Measurements from ENCODE around the gene SFN.
A peak's percentile ranks its signal among the peaks of the same experiment; 100 is the strongest.
"Not testable (repeated sequence)": the region's sequence is repeated elsewhere in the genome, so short reads cannot be mapped to it uniquely, and the experiment has no call there.

SFN gene

DNA sequence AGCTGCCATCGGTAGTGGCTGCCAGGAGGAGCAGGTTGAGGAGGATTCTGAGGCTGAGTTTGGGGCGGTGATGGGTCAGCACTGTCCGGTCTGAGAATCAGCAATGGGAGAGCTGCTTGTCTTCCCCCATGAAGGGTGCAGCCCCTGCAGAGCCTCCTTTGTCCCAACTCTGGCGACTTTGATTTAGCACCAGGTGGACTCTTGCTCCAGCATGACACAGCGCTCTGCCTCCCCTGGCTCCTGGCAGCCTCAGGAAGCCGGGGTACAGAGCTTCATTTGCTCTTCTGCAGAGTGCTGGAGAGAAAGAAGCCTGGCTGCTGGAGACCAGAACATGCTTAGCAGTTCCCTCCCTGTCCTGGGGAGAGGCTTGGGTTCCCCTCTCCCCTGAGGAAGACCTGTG, 23.2 kb upstream of the SFN start:
- DNase-seq: no peak

GRCh38 chr1:26844424-26845196, 18.3 kb upstream of the SFN start:
- no peak for DNase-seq

DNA sequence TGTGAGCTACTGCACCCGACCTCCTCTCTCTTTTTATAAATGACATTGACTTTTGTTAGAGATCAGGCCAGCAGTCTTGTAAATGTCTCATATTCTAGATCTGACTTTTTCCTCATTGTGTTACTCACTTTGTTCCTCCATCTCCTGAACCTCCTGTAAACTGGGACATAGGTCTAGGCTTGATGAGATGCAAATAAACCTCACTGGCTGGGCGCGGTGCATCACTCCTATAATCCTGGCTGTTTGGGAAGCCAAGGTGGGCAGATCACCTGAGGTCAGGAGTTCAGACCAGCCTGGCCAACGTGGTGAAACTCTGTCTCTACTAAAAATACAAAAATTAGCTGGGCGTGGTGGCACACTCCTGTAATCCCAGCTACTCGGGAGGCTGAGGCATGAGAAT, 15.1 kb upstream of the SFN start:
- DNase-seq: not testable (repeated sequence)

- DNase-seq: no peak
These were observed 14.4 kb upstream of the SFN start for GRCh38 chr1:26848499-26848898.

- DNase-seq: no peak
These were observed 13.8 kb upstream of the SFN start for GRCh38 chr1:26848941-26849774.

- DNase-seq: no peak
These were observed 11.8 kb upstream of the SFN start for GRCh38 chr1:26851106-26851684.

DNA sequence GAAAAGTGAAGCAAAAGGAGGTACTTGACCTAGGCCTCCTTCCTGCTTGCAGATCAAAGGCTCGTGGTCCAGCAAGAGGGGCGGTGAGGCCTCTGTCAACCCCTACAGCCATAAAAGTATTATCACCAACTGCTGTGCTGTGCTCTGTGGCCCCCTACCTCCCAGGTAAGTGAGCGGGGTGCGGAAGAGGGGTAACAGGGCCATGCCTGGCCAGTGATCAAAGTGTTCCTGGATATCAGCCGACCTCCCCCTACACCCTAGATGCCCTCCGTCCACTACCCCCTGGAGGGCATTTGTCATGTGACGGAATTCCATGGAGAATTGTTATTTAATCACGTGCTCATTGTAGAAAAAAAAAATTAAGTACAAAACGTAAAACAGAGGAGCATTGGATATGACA, 10.2 kb upstream of the SFN start:
- no peak for DNase-seq

DNA sequence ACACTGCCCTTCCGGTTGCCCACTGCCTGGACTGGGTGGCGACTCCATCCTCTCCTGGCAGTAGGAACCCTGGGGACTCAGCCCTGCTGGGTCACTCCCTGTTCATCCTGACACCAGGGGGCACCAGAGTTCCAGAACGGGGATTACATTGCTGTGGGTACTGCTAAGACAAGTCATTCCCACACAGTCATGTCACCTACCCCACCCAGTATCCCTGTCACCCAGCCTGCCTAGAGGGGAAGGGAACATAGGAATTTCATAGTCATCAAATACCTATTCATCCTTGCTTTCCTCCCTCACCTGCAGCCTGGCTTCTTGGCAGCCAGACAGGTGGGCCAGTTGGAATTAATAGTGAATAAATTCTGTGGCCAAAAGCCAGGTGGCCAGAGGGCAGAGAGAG, 9.8 kb upstream of the SFN start:
- DNase-seq: peak; percentile 3

- DNase-seq: no peak
These were observed 9.3 kb upstream of the SFN start for GRCh38 chr1:26853600-26853999.

- DNase-seq: no peak
These were observed 8.0 kb upstream of the SFN start for GRCh38 chr1:26854906-26855305.

DNA sequence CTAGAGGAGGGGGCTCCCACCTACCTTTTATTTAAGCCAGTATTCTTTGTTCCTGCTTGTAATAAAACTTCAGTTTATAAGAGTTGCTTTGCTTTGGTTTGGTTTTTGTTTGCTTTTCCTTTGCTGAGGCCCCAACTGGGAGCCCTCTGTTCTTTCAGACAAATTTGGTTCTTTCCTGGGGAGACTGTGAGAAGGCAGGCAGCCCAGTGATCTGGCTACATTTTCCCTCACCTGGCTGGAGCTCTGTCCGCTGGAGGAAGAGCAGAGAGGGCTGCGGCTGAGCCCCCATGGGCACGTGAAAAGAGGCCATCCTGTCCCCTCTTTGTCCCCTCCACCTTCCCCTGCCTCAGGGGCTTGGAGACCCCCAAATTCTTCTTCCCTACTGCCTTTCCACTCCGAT, 7.3 kb upstream of the SFN start:
- no peak for DNase-seq

GRCh38 chr1:26856181-26856580, 6.8 kb upstream of the SFN start:
- no peak for DNase-seq

GRCh38 chr1:26856604-26857469, 6.1 kb upstream of the SFN start:
- DNase-seq: no peak

DNA sequence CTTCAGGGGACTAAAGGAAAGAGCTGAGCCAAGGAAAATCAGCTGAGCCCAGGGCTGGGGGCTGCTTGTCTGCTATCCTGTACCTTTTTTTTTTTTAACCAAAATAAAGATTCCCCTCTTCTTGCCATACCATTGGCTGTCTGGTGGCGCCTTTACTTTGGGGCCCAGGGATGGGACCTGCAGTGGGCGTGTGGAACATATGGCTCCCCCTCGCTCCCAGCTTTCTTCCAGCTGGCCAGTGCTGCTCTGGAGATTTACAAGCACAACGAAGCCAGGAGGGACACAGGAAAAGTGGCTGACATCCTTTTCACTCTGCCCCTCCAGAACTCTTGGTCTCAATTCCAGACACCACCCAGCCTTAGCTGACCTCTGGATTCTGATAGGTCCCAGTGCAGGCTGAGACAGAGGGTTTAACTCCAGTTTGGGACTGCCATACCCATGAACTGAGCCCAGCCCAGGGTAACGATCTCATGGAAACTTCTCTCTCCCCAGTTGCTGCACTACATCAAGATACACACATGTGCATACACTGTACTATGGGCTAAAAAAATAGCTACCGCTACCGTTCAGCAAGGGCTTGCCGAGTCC, 5.4 kb upstream of the SFN start:
- no peak for DNase-seq

- DNase-seq: no peak
These were observed 4.8 kb upstream of the SFN start for GRCh38 chr1:26858160-26858559.

DNA sequence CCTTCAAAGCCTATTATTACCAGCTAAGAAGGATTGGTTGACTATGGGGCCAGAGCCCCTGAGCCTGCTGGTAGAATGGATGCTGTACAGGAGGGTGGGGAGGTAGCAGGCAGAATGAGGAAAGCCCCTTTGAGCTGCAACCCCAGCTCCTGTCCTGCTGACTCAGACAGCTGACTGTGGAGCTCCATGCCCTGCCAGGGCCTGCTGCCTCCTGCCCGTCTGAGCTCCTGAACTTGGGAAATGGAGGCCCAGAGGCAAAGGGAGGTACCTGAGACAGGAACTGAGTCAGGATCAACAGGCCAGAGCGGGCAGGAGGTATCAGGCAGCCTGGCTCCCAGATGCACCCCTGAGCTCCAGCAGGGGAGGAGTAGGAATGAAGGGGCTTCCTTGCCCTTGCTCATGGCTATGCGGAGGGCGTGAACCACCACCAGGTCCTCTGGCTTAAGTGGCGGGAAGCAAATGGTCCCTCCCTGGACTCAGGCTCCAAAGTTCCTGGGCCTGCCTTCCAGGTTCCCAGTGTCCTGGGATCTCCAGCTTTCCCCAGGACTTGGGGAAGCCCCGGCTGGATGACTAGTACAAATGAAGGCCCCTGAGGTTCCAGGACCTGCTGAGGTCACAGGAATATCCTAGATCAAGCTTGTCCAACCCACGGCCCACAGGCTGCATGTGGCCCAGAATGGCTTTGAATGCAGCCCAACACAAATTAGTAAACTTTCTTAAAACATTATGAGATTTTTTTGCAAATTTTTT, 3.9 kb upstream of the SFN start:
- no peak for DNase-seq

GRCh38 chr1:26861286-26861701, 1.7 kb upstream of the SFN start:
- DNase-seq: no peak

- no peak for DNase-seq
These were observed 1.0 kb upstream of the SFN start for GRCh38 chr1:26861889-26862378.

GRCh38 chr1:26863685-26864077, 732 bp downstream of the SFN start:
- no peak for DNase-seq

DNA sequence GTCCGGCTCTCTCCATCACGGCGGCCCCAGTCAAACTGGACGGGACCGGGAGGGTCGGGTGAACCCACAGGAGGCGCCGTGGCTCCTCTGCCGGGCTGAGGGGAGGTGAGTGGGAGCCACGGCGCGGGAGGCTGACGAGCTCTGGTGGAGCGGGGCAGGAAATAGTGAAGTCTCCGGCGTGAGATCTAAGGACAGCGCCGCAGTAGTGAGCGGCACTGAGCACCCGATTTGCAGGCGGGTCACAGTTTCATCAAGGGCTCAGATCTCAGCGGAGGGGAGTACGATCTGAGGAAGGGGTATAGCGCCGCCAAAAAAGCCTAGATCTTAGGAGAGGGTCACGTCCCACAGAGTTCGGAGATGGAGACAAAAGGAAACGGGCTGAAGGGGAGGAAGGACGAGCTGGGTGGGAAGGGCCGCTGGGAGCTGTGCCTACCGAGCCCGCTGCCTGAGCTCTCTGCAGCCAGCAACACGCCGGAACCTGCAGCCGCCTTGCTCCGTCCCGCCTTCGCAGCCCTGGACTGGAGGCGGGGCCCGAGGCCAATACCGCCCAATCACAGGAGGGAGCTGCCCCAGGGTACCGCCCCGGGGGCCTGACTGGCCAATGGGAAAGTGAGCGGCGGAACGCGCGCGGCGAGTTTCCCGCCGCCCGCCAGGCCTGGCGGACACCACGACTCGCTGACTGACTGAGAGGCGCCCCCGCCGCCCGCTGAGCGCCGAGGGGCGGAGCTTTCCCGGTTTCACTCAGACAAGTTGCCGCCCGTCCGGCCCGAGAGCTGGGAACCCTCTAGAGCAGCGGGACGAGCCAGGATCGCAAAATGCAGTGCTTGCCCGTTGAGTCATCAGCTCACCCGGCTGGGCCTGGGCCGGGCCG, 1.9 kb downstream of the SFN start:
- peak; percentile 81 for DNase-seq

GRCh38 chr1:26873097-26873496, 10.1 kb downstream of the SFN start:
- not testable (repeated sequence) for DNase-seq
